Fibroblast of lung (primary cell): Measurements from ENCODE around the gene TRA2B. TPM values are rescaled to one million over a fixed set of nuclear protein-coding genes. Genes with fewer than 3 reads are reported as not detected.
A peak's percentile ranks its signal among the peaks of the same experiment; 100 is the strongest.

Experiments
- DNase-seq, 2 donors: peaks; one replicate each; pipeline versions ENCODE4 v3.0.0 to v3.0.0-alpha.2; 2010; ENCODE audit warnings: low read depth in 2 of 2
- H2AFZ ChIP-seq: 2 replicates; pipeline ENCODE4 v1.5.1; 2012; ENCODE audit warnings: low read length, control low read depth, inconsistent platforms
- H3K27ac ChIP-seq: 2 replicates; pipeline ENCODE4 v1.5.1; 2011; ENCODE audit warnings: low read length, control low read depth; ENCODE audit not compliant: insufficient read depth
- H3K27me3 ChIP-seq: 2 replicates; pipeline ENCODE4 v1.5.1; 2011; ENCODE audit warnings: mild to moderate bottlenecking, low read length; ENCODE audit not compliant: control insufficient read depth, insufficient read depth
- H3K36me3 ChIP-seq: 2 replicates; pipeline ENCODE4 v1.5.1; 2011; ENCODE audit warnings: low read length; ENCODE audit not compliant: control insufficient read depth, insufficient read depth
- H3K4me1 ChIP-seq: 2 replicates; pipeline ENCODE4 v1.5.1; 2011; ENCODE audit warnings: low read length; ENCODE audit not compliant: control insufficient read depth, insufficient read depth; ENCODE audit errors: extremely low read depth
- H3K4me2 ChIP-seq: 2 replicates; pipeline ENCODE4 v1.5.1; 2011; ENCODE audit warnings: low read length, control low read depth; ENCODE audit not compliant: insufficient read depth; ENCODE audit errors: extremely low read depth
- H3K4me3 ChIP-seq, 4 experiments: fragments of 200-600 bp in 1 of 4; sonication (generic) in 1 of 4; replicated peaks in 1 of 4; 2 replicates each; pipeline ENCODE4 v1.5.1; 2011 to 2016; ENCODE audit warnings: low read length in 4 of 4, low read depth in 3 of 4, mild to moderate bottlenecking in 3 of 4, control low read depth in 2 of 4, inconsistent platforms in 1 of 4, mixed read lengths in 1 of 4; ENCODE audit not compliant: insufficient read depth in 1 of 4; ENCODE audit errors: control extremely low read depth in 1 of 4
- H3K79me2 ChIP-seq: 2 replicates; pipeline ENCODE4 v1.5.1; 2012; ENCODE audit warnings: mild to moderate bottlenecking, low read length, inconsistent platforms; ENCODE audit not compliant: control insufficient read depth, insufficient read depth
- H3K9ac ChIP-seq: 2 replicates; pipeline ENCODE4 v1.5.1; 2011; ENCODE audit warnings: mild to moderate bottlenecking, low read length, control low read depth; ENCODE audit not compliant: insufficient read depth
- H3K9me3 ChIP-seq: 2 replicates; pipeline ENCODE4 v1.5.1; 2012; ENCODE audit warnings: low read depth, low read length; ENCODE audit not compliant: control insufficient read depth, insufficient read depth
- H4K20me1 ChIP-seq: 2 replicates; pipeline ENCODE4 v1.5.1; 2011; ENCODE audit warnings: low read length; ENCODE audit not compliant: control insufficient read depth, insufficient read depth; ENCODE audit errors: extremely low read depth
- CTCF ChIP-seq, 2 donors: IDR thresholded peaks in 1 of 2; conservative IDR thresholded peaks in 1 of 2; 1 replicate in 1 of 2; 2 replicates in 1 of 2; pipeline ENCODE4 v1.5.1; 2011 to 2012; ENCODE audit warnings: low read length in 2 of 2, control low read depth in 1 of 2, inconsistent platforms in 1 of 2, low read depth in 1 of 2, mild to moderate bottlenecking in 1 of 2
- EZH2 ChIP-seq: IDR thresholded peaks from 2 replicates; pipeline ENCODE4 v1.5.1; 2012; ENCODE audit warnings: low read length, control low read depth, mild to moderate bottlenecking; ENCODE audit errors: missing control alignments
- polyA plus RNA-seq, 2 donors: library from polyadenylated mRNA; depleted of rRNA in 1 of 2; stranded (reverse) in 1 of 2; unstranded in 1 of 2; fragments of >200 nt; gene quantifications; 2 replicates each; pipeline ENCODE4 v1.2.1, GENCODE V29; 2011 to 2012; ENCODE audit warnings: missing spikeins in 1 of 2
- total RNA-seq: library from RNA; depleted of rRNA; stranded (reverse); fragments of >200 nt; gene quantifications from 2 replicates; pipeline ENCODE4 v1.2.1, GENCODE V29; 2014

The TRA2B gene
- total and polyA plus RNA-seq, 2 donors (not counting 1 experiment from before 2014, with no cell fraction given): 117 to 140 TPM

- H3K79me2 ChIP-seq: no peaks in the 10 kb centered on the region
- no peak overlapping the region for H3K4me3 ChIP-seq
- no peaks in the 10 kb centered on the region for H3K4me1 ChIP-seq
- H3K27ac ChIP-seq: no peak overlapping the region
- no peaks in the 10 kb centered on the region for H3K36me3 ChIP-seq
- TF ChIP-seq CTCF (conservative IDR thresholded peaks at IDR 0.05 in 1 of 2, IDR thresholded peaks at IDR 0.05 in 1 of 2; ENCODE audit: low read depth in 1 of 2, low read length in 2 of 2): no peak
- no peak for TF ChIP-seq EZH2
- H3K9ac ChIP-seq: no peak overlapping the region
- H2AFZ ChIP-seq: no peak overlapping the region
- H3K4me2 ChIP-seq: no peak overlapping the region
- DNase-seq: peak in 1 of 2 donors; percentile 3
- H3K27me3 ChIP-seq: peaks cover 3% of the 10 kb centered on the region
- H4K20me1 ChIP-seq: no peaks in the 10 kb centered on the region
- no peaks in the 10 kb centered on the region for H3K9me3 ChIP-seq
These were observed 58.9 kb downstream of the TRA2B start for GRCh38 chr3:185878920-185879319.

GRCh38 chr3:185874119-185874518 lies 63.7 kb downstream of the TRA2B start:
- Histone ChIP-seq H3K79me2 (no peaks in the 10 kb centered on the region), H2AFZ (no peak overlapping the region)

GRCh38 chr3:185867650-185868049 lies 70.2 kb downstream of the TRA2B start:
- Histone ChIP-seq H3K27me3 (peaks cover 16% of the 10 kb centered on the region), H3K9me3 (no peaks in the 10 kb centered on the region), H3K9ac (no peak overlapping the region), H2AFZ (no peak overlapping the region), H3K4me2 (no peak overlapping the region), H3K36me3 (no peaks in the 10 kb centered on the region), H3K27ac (no peak overlapping the region), H3K79me2 (no peaks in the 10 kb centered on the region), H3K4me3 (no peak overlapping the region), H4K20me1 (no peaks in the 10 kb centered on the region), H3K4me1 (no peaks in the 10 kb centered on the region)
- no peak for TF ChIP-seq EZH2
- TF ChIP-seq CTCF (conservative IDR thresholded peaks at IDR 0.05 in 1 of 2, IDR thresholded peaks at IDR 0.05 in 1 of 2; ENCODE audit: low read depth in 1 of 2, low read length in 2 of 2): no peak
- DNase-seq: no peak

More at GRCh38 chr3:185874119-185874518, 63.7 kb downstream of the TRA2B start:
- Histone ChIP-seq H3K27ac (no peak overlapping the region), H3K27me3 (no peaks in the 10 kb centered on the region), H3K9ac (no peak overlapping the region), H4K20me1 (no peaks in the 10 kb centered on the region), H3K36me3 (no peaks in the 10 kb centered on the region), H3K4me2 (no peak overlapping the region), H3K9me3 (no peaks in the 10 kb centered on the region), H3K4me3 (no peak overlapping the region), H3K4me1 (no peaks in the 10 kb centered on the region)
- no peak for DNase-seq
- no peak for TF ChIP-seq CTCF (conservative IDR thresholded peaks at IDR 0.05 in 1 of 2, IDR thresholded peaks at IDR 0.05 in 1 of 2; ENCODE audit: low read depth in 1 of 2, low read length in 2 of 2)
- TF ChIP-seq EZH2: no peak
